OCI-LY3 (cell line): ENCODE data around the gene ERCC8.

Experiments
- H2AFZ ChIP-seq: fragments of 200-600, 300-600 bp; shearing (Covaris generic); 2 replicates; pipeline ENCODE4 v1.6.0; 2014; ENCODE audit warnings: antibody characterized with exemption, low read depth, low read length
- H3K27ac ChIP-seq: fragments of 200-600, 300-600 bp; sonication (generic); 2 replicates; pipeline ENCODE4 v1.5.1; 2014; ENCODE audit warnings: mild to moderate bottlenecking, low read length, moderate library complexity, mixed read lengths
- H3K27me3 ChIP-seq: fragments of 200-600, 300-600 bp; sonication (generic); 2 replicates; pipeline ENCODE4 v1.6.1; 2014; ENCODE audit warnings: low read depth, low read length, mixed read lengths
- H3K36me3 ChIP-seq: fragments of 200-600, 300-600 bp; sonication (generic); replicated peaks from 2 replicates; pipeline ENCODE3; 2014; ENCODE audit warnings: low read depth, low read length, mixed read lengths
- H3K4me1 ChIP-seq: fragments of 300-600, 200-600 bp; sonication (generic); 2 replicates; pipeline ENCODE4 v1.6.1; 2014; ENCODE audit warnings: low read length, mixed read lengths
- H3K4me2 ChIP-seq: fragments of 200-600, 300-600 bp; sonication (generic); 2 replicates; pipeline ENCODE4 v1.6.1; 2014; ENCODE audit warnings: low read length, mixed read lengths
- H3K4me3 ChIP-seq: fragments of 300-600, 200-600 bp; sonication (generic); 2 replicates; pipeline ENCODE4 v1.5.1; 2014; ENCODE audit warnings: antibody characterized with exemption, mild to moderate bottlenecking, low read length, moderate library complexity
- H3K79me2 ChIP-seq: fragments of 300-600, 200-600 bp; shearing (Covaris generic); 2 replicates; pipeline ENCODE4 v1.6.1; 2014; ENCODE audit warnings: mild to moderate bottlenecking, low read length, mixed read lengths
- H3K9ac ChIP-seq: fragments of 300-600, 200-600 bp; shearing (Covaris generic); 2 replicates; pipeline ENCODE4 v1.6.0; 2014; ENCODE audit warnings: mild to moderate bottlenecking, low read length, moderate library complexity
- H3K9me3 ChIP-seq: fragments of 200-600, 300-600 bp; shearing (Covaris generic); 2 replicates; pipeline ENCODE4 v1.6.1; 2014; ENCODE audit warnings: low read length, mixed read lengths; ENCODE audit not compliant: insufficient read depth
- H4K20me1 ChIP-seq: fragments of 200-600, 300-600 bp; sonication (generic); 2 replicates; pipeline ENCODE4 v1.6.1; 2016; ENCODE audit warnings: low read length, mixed read lengths; ENCODE audit not compliant: insufficient read depth
- EZH2phosphoT487 ChIP-seq: fragments of 200-600 bp; shearing (Covaris generic); IDR thresholded peaks from 2 replicates; pipeline ENCODE4 v1.6.1; 2018; ENCODE audit warnings: antibody characterized with exemption, mixed run types, low read depth
- TF ChIP-seq, protein P1 (sequence below): fragments of 200-600, 300-600 bp; sonication (generic); IDR thresholded peaks from 2 replicates; pipeline ENCODE4 v1.5.1; 2014; ENCODE audit warnings: antibody characterized with exemption, low read length, low read depth

ERCC8 gene

DNA sequence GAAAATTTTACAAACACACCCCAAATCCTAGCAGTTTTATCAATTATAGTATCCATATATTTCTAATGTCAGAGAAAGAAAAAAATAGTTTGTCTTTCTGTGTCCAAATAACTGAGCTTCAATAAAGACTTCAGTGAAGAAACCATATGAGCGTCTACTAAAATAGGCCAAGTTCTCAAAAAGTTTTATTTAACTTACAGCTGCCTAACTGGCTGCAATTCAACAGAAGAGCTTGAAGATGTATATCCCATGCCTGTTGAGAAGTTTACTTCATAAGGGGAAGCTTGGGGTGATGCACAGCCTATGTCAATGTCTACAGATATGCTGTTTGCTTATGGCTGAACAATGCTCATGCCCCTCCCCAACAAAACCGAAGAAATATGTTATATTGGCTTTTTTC is 57.1 kb downstream of the ERCC8 start:
- Histone ChIP-seq H3K9me3 (no peaks in the 10 kb centered on the region), H2AFZ (no peak overlapping the region), H3K4me2 (no peak overlapping the region), H3K4me1 (peaks cover 21% of the 10 kb centered on the region), H3K27ac (no peak overlapping the region), H3K9ac (no peak overlapping the region), H4K20me1 (no peaks in the 10 kb centered on the region), H3K36me3 (no peaks in the 10 kb centered on the region), H3K4me3 (no peak overlapping the region), H3K27me3 (no peaks in the 10 kb centered on the region), H3K79me2 (no peaks in the 10 kb centered on the region)
- no peak for TF ChIP-seq EZH2phosphoT487
- TF ChIP-seq, protein P1, sequence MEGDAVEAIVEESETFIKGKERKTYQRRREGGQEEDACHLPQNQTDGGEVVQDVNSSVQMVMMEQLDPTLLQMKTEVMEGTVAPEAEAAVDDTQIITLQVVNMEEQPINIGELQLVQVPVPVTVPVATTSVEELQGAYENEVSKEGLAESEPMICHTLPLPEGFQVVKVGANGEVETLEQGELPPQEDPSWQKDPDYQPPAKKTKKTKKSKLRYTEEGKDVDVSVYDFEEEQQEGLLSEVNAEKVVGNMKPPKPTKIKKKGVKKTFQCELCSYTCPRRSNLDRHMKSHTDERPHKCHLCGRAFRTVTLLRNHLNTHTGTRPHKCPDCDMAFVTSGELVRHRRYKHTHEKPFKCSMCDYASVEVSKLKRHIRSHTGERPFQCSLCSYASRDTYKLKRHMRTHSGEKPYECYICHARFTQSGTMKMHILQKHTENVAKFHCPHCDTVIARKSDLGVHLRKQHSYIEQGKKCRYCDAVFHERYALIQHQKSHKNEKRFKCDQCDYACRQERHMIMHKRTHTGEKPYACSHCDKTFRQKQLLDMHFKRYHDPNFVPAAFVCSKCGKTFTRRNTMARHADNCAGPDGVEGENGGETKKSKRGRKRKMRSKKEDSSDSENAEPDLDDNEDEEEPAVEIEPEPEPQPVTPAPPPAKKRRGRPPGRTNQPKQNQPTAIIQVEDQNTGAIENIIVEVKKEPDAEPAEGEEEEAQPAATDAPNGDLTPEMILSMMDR = no peak

DNA sequence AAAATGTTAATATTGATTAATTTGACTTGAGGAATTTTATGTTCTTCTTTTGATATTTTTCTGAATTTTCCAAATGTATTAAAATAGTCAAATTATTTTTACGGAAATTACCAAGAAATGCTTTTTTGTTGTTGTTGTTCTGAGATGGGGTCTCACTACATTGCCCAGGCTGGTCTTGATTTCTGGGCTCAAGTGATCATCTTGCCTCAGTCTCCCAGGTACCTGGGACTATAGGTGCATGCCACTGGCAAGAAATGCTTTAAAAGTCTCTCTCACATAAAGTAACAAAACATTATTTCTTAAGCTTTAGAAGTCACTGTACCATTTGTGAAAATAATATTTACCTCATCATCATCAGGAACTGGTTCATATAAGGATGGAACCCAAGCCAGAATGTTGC is 57.8 kb downstream of the ERCC8 start:
- Histone ChIP-seq H3K36me3 (no peaks in the 10 kb centered on the region), H3K4me1 (peaks cover 21% of the 10 kb centered on the region), H3K4me2 (no peak overlapping the region), H3K9ac (no peak overlapping the region), H3K9me3 (no peaks in the 10 kb centered on the region), H3K4me3 (no peak overlapping the region), H3K27me3 (no peaks in the 10 kb centered on the region), H3K27ac (no peak overlapping the region), H3K79me2 (no peaks in the 10 kb centered on the region), H4K20me1 (no peaks in the 10 kb centered on the region), H2AFZ (no peak overlapping the region)
- TF ChIP-seq, protein P1 = no peak
- no peak for TF ChIP-seq EZH2phosphoT487

DNA sequence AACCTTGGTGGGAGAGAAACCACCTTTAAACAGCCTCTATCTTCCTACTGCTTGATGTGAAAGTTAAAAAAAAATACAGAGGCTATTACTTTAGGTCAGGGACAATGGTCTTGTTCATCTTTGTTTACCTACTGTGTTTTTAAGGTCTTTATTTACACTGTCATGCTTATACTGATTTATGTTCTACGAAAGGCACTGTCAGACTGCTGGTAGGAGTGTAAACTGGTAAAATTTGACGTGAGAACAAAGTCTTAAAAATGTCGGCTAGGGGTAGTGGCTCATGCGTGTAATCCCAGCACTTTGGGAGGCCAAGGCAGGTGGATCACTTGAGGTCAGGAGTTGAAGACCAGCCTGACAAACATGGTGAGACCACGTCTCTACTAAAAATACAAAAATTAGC is 58.7 kb downstream of the ERCC8 start:
- no peaks in the 10 kb centered on the region for H3K27me3 ChIP-seq
- TF ChIP-seq, protein P1 = no peak
- TF ChIP-seq EZH2phosphoT487 = no peak
- no peaks in the 10 kb centered on the region for H4K20me1 ChIP-seq
- no peaks in the 10 kb centered on the region for H3K36me3 ChIP-seq
- no peak overlapping the region for H3K27ac ChIP-seq
- H3K9ac ChIP-seq = no peak overlapping the region
- no peak overlapping the region for H3K4me3 ChIP-seq
- no peak overlapping the region for H2AFZ ChIP-seq
- H3K4me1 ChIP-seq = peaks cover 21% of the 10 kb centered on the region
- no peaks in the 10 kb centered on the region for H3K79me2 ChIP-seq
- H3K9me3 ChIP-seq = no peaks in the 10 kb centered on the region
- H3K4me2 ChIP-seq = no peak overlapping the region

DNA sequence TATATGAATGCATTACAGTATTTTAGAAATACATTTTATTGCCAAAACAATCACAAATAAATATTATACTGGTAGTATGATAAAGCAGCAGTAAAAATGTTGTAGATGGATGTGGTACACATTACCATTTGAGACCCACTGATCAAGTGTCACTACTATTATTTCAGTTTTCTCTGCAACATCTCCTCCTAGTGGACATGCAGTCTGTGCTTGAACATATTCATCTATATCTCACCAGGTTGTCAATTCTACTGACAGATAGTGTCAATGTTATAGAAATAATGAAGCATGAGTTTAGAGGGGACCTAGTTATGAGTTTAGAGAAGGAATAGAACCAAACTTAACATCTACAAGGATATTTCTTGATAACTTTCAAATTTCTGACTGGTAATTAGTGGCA is 61.6 kb downstream of the ERCC8 start:
- Histone ChIP-seq H3K27me3 (no peaks in the 10 kb centered on the region), H3K9me3 (no peaks in the 10 kb centered on the region), H4K20me1 (no peaks in the 10 kb centered on the region), H3K79me2 (no peaks in the 10 kb centered on the region), H3K4me3 (no peak overlapping the region), H3K4me2 (no peak overlapping the region), H3K4me1 (peaks cover under 1% of the 10 kb centered on the region), H2AFZ (no peak overlapping the region), H3K36me3 (no peaks in the 10 kb centered on the region), H3K27ac (no peak overlapping the region), H3K9ac (no peak overlapping the region)
- TF ChIP-seq EZH2phosphoT487 = no peak
- TF ChIP-seq, protein P1 = peak; percentile 65
